SK-N-SH treated with all-trans-retinoic acid at 6 μM for 48 hours (cell line): ENCODE data around the gene TAS2R46.
"Not testable (repeated sequence)": the region's sequence is repeated elsewhere in the genome, so short reads cannot be mapped to it uniquely, and the experiment has no call there.

ENCODE experiments used
- ATAC-seq: fragments of 200-7000 bp; cut with Tn5 transposase; 3 replicates; pipeline ENCODE4 v1.9.1; 2020; ENCODE audit warnings: mild to moderate bottlenecking, moderate library complexity
- ARNTL ChIP-seq: fragments of 450-650 bp; formaldehyde crosslinking; IDR thresholded peaks from 2 replicates; pipeline ENCODE4 v1.5.0; 2020; ENCODE audit warnings: low read depth, mild to moderate bottlenecking, moderate library complexity, borderline replicate concordance
- BACH2 ChIP-seq: fragments of 250-450 bp; sonication (Bioruptor Pico); IDR thresholded peaks from 2 replicates; pipeline ENCODE4 v1.9.0; 2021; ENCODE audit warnings: mild to moderate bottlenecking, borderline replicate concordance
- CSDC2 ChIP-seq: fragments of 250-450 bp; sonication (Bioruptor Pico); IDR thresholded peaks from 2 replicates; pipeline ENCODE4 v1.5.0; 2020; ENCODE audit warnings: mild to moderate bottlenecking, moderate library complexity
- ESRRG ChIP-seq: fragments of 250-450 bp; sonication (Bioruptor Pico); IDR thresholded peaks from 2 replicates; pipeline ENCODE4 v1.6.1; 2021; ENCODE audit warnings: mild to moderate bottlenecking
- ISL1 ChIP-seq: fragments of 250-450 bp; sonication (Bioruptor Pico); IDR thresholded peaks from 2 replicates; pipeline ENCODE4 v2.1.2; 2022; ENCODE audit warnings: mild to moderate bottlenecking, moderate library complexity
- OSR1 ChIP-seq: fragments of 250-450 bp; sonication (Bioruptor Pico); IDR thresholded peaks from 2 replicates; pipeline ENCODE4 v1.8.0; 2022; ENCODE audit warnings: moderate library complexity, mild to moderate bottlenecking, inconsistent platforms
- PPARA ChIP-seq: fragments of 250-450 bp; sonication (Bioruptor Pico); IDR thresholded peaks from 2 replicates; pipeline ENCODE4 v1.5.0; 2020; ENCODE audit warnings: mild to moderate bottlenecking, borderline replicate concordance
- SNAI2 ChIP-seq: fragments of 250-450 bp; sonication (Bioruptor Pico); IDR thresholded peaks from 2 replicates; pipeline ENCODE4 v1.5.0; 2020; ENCODE audit warnings: mild to moderate bottlenecking, moderate library complexity
- TCF4 ChIP-seq: fragments of 250-450 bp; sonication (Bioruptor Pico); IDR thresholded peaks from 2 replicates; pipeline ENCODE4 v1.8.0; 2021; ENCODE audit warnings: mild to moderate bottlenecking, moderate library complexity, borderline replicate concordance
- TOX ChIP-seq: fragments of 250-450 bp; sonication (Bioruptor Pico); IDR thresholded peaks from 2 replicates; pipeline ENCODE4 v1.8.0; 2021; ENCODE audit warnings: mild to moderate bottlenecking, moderate library complexity, borderline replicate concordance
- ZC3H10 ChIP-seq: fragments of 250-450 bp; sonication (Bioruptor Pico); IDR thresholded peaks from 2 replicates; pipeline ENCODE4 v1.5.1; 2021; ENCODE audit warnings: mild to moderate bottlenecking, moderate library complexity
- ZFP3 ChIP-seq: fragments of 250-450 bp; sonication (Bioruptor Pico); IDR thresholded peaks from 2 replicates; pipeline ENCODE4 v1.5.0; 2020; ENCODE audit warnings: mild to moderate bottlenecking, moderate library complexity
- ZFP30 ChIP-seq: fragments of 450-650 bp; formaldehyde crosslinking; IDR thresholded peaks from 2 replicates; pipeline ENCODE4 v1.5.0; 2022; ENCODE audit warnings: mild to moderate bottlenecking, moderate library complexity
- ZNF70 ChIP-seq: fragments of 450-650 bp; formaldehyde crosslinking; IDR thresholded peaks from 2 replicates; pipeline ENCODE4 v1.5.0; 2020; ENCODE audit warnings: mild to moderate bottlenecking, moderate library complexity
- ZNF8 ChIP-seq: fragments of 450-650 bp; formaldehyde crosslinking; IDR thresholded peaks from 2 replicates; pipeline ENCODE4 v1.5.0; 2020; ENCODE audit warnings: mild to moderate bottlenecking, moderate library complexity
- TF ChIP-seq, protein P1 (sequence below): fragments of 250-450 bp; sonication (Bioruptor Pico); IDR thresholded peaks from 2 replicates; pipeline ENCODE4 v1.8.0; 2020; ENCODE audit warnings: mild to moderate bottlenecking, moderate library complexity, borderline replicate concordance
- TF ChIP-seq, protein P2 (sequence below): fragments of 250-450 bp; sonication (Bioruptor Pico); IDR thresholded peaks from 2 replicates; pipeline ENCODE4 v1.8.0; 2021; ENCODE audit warnings: low read depth, mild to moderate bottlenecking, moderate library complexity, borderline replicate concordance
- TF ChIP-seq, protein P3 (sequence below): fragments of 250-450 bp; sonication (Bioruptor Pico); IDR thresholded peaks from 2 replicates; pipeline ENCODE4 v1.5.0; 2020; ENCODE audit warnings: mild to moderate bottlenecking, moderate library complexity
- TF ChIP-seq, protein P4 (sequence below): fragments of 250-450 bp; sonication (Bioruptor Pico); IDR thresholded peaks from 2 replicates; pipeline ENCODE4 v1.5.1; 2021; ENCODE audit warnings: mild to moderate bottlenecking, moderate library complexity

The TAS2R46 gene

DNA sequence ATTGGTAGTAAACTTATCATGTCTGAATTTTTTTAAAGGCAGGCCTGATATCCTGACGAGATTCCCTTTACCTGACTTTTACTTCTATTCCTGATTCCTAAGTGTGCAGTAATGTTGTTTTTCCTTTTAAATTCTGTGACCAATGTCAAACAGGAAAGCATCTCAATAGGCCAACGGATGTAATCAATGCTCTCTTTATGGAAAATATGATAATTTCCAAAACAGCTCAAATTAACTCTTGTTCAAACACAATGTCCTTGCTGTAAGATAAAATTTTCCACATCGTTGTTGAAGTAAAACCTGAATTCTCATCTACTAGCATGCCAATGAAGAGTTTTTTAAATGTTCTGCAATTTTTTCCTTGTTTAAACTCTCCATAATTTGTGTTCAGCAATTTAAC is 22.9 kb downstream of the TAS2R46 start:
- ATAC-seq: no peak
- TF ChIP-seq BACH2 (CRISPR knock-in tag): no peak
- no peak for TF ChIP-seq ZC3H10 (CRISPR knock-in tag)
- TF ChIP-seq CSDC2 (CRISPR knock-in tag): no peak
- no peak for TF ChIP-seq SNAI2
- TF ChIP-seq ZFP3: no peak
- TF ChIP-seq, protein P1, sequence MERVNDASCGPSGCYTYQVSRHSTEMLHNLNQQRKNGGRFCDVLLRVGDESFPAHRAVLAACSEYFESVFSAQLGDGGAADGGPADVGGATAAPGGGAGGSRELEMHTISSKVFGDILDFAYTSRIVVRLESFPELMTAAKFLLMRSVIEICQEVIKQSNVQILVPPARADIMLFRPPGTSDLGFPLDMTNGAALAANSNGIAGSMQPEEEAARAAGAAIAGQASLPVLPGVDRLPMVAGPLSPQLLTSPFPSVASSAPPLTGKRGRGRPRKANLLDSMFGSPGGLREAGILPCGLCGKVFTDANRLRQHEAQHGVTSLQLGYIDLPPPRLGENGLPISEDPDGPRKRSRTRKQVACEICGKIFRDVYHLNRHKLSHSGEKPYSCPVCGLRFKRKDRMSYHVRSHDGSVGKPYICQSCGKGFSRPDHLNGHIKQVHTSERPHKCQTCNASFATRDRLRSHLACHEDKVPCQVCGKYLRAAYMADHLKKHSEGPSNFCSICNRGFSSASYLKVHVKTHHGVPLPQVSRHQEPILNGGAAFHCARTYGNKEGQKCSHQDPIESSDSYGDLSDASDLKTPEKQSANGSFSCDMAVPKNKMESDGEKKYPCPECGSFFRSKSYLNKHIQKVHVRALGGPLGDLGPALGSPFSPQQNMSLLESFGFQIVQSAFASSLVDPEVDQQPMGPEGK (CRISPR knock-in tag): no peak
- TF ChIP-seq ISL1 (CRISPR knock-in tag): no peak
- TF ChIP-seq, all 23 proteins: peak for 0

DNA sequence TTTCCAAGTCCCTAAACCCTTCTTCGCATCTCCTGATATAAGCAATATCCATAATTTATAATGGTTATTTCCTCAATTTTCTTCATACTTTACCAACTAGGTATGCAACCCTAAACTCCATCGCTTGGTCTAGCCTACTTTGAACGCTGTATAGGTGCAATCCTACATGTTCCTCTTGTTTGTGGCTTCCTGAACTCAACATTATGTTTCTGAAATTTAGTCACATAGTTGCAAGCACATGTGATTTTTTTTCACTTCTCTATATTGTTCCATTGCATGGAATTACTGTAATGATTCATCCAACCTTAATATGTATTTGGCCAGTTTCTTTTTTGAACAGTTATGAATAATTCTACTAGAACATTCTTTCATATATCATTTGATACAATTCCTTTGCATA is 28.1 kb downstream of the TAS2R46 start:
- ATAC-seq: not testable (repeated sequence)

DNA sequence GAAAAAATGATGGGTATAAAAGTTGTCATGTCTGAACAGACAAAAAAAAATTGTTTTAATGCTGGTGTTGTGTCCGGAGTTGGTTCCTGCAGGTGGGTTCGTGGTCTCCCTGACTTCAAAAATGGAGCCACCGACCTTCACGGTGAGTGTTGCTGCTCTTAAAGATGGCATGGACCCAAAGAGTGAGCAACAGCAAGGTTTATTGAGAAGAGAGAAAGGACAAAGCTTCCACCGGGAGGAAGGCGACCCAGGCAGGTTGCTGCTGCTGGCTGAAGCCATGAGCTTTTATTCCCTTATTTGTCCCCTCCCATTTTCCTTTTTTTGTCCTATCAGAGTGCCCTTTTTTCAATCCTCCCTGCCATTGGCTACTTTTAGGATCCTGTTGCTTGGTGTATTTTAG is 30.8 kb downstream of the TAS2R46 start, which contains the start of gene TAS2R31:
TAS2R31 (minus strand) TSS at position 101 of the 400 bp plus-strand sequence; CDS start at position 29, 72 bp downstream.
- no peak for ATAC-seq
- TF ChIP-seq BACH2 (CRISPR knock-in tag): no peak
- TF ChIP-seq, protein P2, sequence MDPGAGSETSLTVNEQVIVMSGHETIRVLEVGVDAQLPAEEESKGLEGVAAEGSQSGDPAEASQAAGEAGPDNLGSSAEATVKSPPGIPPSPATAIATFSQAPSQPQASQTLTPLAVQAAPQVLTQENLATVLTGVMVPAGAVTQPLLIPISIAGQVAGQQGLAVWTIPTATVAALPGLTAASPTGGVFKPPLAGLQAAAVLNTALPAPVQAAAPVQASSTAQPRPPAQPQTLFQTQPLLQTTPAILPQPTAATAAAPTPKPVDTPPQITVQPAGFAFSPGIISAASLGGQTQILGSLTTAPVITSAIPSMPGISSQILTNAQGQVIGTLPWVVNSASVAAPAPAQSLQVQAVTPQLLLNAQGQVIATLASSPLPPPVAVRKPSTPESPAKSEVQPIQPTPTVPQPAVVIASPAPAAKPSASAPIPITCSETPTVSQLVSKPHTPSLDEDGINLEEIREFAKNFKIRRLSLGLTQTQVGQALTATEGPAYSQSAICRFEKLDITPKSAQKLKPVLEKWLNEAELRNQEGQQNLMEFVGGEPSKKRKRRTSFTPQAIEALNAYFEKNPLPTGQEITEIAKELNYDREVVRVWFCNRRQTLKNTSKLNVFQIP (CRISPR knock-in tag): no peak
- TF ChIP-seq ARNTL (CRISPR knock-in tag): no peak
- TF ChIP-seq, protein P3, sequence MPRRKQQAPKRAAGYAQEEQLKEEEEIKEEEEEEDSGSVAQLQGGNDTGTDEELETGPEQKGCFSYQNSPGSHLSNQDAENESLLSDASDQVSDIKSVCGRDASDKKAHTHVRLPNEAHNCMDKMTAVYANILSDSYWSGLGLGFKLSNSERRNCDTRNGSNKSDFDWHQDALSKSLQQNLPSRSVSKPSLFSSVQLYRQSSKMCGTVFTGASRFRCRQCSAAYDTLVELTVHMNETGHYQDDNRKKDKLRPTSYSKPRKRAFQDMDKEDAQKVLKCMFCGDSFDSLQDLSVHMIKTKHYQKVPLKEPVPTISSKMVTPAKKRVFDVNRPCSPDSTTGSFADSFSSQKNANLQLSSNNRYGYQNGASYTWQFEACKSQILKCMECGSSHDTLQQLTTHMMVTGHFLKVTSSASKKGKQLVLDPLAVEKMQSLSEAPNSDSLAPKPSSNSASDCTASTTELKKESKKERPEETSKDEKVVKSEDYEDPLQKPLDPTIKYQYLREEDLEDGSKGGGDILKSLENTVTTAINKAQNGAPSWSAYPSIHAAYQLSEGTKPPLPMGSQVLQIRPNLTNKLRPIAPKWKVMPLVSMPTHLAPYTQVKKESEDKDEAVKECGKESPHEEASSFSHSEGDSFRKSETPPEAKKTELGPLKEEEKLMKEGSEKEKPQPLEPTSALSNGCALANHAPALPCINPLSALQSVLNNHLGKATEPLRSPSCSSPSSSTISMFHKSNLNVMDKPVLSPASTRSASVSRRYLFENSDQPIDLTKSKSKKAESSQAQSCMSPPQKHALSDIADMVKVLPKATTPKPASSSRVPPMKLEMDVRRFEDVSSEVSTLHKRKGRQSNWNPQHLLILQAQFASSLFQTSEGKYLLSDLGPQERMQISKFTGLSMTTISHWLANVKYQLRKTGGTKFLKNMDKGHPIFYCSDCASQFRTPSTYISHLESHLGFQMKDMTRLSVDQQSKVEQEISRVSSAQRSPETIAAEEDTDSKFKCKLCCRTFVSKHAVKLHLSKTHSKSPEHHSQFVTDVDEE: no peak
- TF ChIP-seq TOX (CRISPR knock-in tag): no peak
- TF ChIP-seq ZNF70: no peak
- TF ChIP-seq, protein P1 (CRISPR knock-in tag): no peak
- TF ChIP-seq ZNF8 (CRISPR knock-in tag): no peak
- TF ChIP-seq, protein P4, sequence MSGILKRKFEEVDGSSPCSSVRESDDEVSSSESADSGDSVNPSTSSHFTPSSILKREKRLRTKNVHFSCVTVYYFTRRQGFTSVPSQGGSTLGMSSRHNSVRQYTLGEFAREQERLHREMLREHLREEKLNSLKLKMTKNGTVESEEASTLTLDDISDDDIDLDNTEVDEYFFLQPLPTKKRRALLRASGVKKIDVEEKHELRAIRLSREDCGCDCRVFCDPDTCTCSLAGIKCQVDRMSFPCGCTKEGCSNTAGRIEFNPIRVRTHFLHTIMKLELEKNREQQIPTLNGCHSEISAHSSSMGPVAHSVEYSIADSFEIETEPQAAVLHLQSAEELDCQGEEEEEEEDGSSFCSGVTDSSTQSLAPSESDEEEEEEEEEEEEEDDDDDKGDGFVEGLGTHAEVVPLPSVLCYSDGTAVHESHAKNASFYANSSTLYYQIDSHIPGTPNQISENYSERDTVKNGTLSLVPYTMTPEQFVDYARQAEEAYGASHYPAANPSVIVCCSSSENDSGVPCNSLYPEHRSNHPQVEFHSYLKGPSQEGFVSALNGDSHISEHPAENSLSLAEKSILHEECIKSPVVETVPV (CRISPR knock-in tag): no peak
- TF ChIP-seq TCF4 (CRISPR knock-in tag): no peak
- no peak for TF ChIP-seq ZFP30 (CRISPR knock-in tag)
- no peak for TF ChIP-seq PPARA (CRISPR knock-in tag)
- no peak for TF ChIP-seq SNAI2
- TF ChIP-seq ESRRG (CRISPR knock-in tag): no peak

DNA sequence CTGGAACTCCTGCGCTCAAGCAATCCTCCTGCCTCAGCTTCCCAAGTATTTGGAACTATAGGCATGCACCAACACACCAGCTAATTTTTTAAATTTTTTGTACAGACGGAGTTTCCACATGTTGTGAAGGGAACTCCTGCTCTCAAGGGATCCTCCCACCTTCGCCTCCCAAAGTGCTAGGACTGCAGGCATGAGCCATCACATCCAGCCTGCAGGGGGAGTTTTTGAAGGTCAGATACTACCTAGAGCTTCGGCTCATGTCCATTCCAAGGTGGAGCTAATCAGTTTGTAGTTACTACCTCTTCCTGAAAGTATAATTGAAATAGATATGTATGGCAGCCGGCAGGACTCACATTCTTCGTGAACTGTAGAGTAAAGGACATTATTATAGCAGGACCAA is 36.0 kb downstream of the TAS2R46 start:
- no peak for ATAC-seq
- TF ChIP-seq BACH2 (CRISPR knock-in tag) (no peak), OSR1 (no peak), ISL1 (CRISPR knock-in tag) (no peak), ARNTL (CRISPR knock-in tag) (no peak), ZFP3 (no peak), PPARA (CRISPR knock-in tag) (no peak)
- TF ChIP-seq, protein P1 (CRISPR knock-in tag): no peak
